ENCODE results near the gene PEAR1. TPM values are rescaled to one million over a fixed set of nuclear protein-coding genes. Genes with fewer than 3 reads are reported as not detected.

The PEAR1 gene
- total and polyA plus RNA-seq, 8 donors: 1.2 to 16.3 (median 2.7) TPM

DNA sequence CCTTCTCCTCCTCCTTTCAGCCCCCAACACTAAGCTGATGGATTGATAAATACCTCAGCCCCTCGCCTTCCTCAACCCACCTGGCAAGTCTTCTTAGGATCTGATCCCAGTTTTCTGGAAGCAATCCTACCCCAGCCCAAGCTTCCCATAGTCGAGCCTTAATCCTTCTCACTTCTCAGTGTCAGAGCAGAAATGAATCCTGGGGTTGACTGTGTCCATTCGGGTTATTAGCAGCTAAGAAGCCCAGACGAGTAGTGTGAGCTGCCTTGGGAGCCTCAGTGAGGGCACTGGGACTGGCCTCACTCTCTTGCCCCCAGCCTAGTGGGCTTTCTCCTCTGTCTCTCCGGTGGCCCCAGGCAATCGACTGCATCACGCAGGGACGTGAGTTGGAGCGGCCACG, 12.4 kb upstream of the PEAR1 start:
- Histone ChIP-seq H3K4me3 (no peak overlapping the region), H3K9me3 (no peaks in the 10 kb centered on the region), H3K4me1 (no peaks in the 10 kb centered on the region), H3K27me3 (peaks cover 0 to 99% (median 22%) of the 10 kb centered on the region in 3 donors), H3K27ac (no peak overlapping the region), H3K36me3 (no peaks in the 10 kb centered on the region)
- WGBS, 5 donors: 41 to 65% (median 52%) methylated on average over 4 to 10 of the region's 10 CpGs
- no peak for DNase-seq
- no peak for TF ChIP-seq EP300 (IDR thresholded peaks at IDR 0.05)
- TF ChIP-seq POLR2A (IDR thresholded peaks at IDR 0.05): no peak
- intact Hi-C loops (cut with DNase I; ENCODE audit: low total_unique reads): no loop called here

DNA sequence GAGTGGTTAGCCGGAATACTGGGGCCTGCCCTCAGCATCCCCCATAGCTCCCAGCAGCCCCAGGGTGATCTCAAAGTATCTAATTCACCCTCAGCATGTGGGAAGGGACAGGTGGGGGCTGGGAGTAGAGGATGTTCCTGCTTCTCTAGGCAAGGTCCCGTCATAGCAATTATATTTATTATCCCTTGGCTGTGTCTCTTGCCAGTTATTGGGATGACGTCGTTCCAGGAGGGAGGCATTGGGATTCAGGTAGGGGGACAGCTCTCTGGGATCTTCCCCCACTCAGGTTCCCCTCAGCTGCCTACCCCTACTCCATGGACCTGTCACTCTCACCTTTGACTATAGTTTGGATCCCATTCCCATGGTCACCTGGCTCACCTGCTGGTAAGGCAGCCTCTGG, 11.9 kb upstream of the PEAR1 start:
- Histone ChIP-seq H3K27me3 (peaks cover 0 to 99% (median 18%) of the 10 kb centered on the region in 3 donors), H3K9me3 (no peaks in the 10 kb centered on the region), H3K4me3 (no peak overlapping the region), H3K36me3 (no peaks in the 10 kb centered on the region), H3K27ac (no peak overlapping the region), H3K4me1 (no peaks in the 10 kb centered on the region)
- WGBS, 5 donors: 63 to 84% (median 71%) methylated on average over 4 of the region's 4 CpGs
- intact Hi-C loops (cut with DNase I; ENCODE audit: low total_unique reads): no loop called here
- TF ChIP-seq, protein P1, sequence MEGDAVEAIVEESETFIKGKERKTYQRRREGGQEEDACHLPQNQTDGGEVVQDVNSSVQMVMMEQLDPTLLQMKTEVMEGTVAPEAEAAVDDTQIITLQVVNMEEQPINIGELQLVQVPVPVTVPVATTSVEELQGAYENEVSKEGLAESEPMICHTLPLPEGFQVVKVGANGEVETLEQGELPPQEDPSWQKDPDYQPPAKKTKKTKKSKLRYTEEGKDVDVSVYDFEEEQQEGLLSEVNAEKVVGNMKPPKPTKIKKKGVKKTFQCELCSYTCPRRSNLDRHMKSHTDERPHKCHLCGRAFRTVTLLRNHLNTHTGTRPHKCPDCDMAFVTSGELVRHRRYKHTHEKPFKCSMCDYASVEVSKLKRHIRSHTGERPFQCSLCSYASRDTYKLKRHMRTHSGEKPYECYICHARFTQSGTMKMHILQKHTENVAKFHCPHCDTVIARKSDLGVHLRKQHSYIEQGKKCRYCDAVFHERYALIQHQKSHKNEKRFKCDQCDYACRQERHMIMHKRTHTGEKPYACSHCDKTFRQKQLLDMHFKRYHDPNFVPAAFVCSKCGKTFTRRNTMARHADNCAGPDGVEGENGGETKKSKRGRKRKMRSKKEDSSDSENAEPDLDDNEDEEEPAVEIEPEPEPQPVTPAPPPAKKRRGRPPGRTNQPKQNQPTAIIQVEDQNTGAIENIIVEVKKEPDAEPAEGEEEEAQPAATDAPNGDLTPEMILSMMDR (IDR thresholded peaks at IDR 0.05): no peak
- no peak for TF ChIP-seq POLR2AphosphoS5 (IDR thresholded peaks at IDR 0.05)
- TF ChIP-seq POLR2A (IDR thresholded peaks at IDR 0.05): no peak
- no peak for TF ChIP-seq EP300 (IDR thresholded peaks at IDR 0.05)
- no peak for DNase-seq

DNA sequence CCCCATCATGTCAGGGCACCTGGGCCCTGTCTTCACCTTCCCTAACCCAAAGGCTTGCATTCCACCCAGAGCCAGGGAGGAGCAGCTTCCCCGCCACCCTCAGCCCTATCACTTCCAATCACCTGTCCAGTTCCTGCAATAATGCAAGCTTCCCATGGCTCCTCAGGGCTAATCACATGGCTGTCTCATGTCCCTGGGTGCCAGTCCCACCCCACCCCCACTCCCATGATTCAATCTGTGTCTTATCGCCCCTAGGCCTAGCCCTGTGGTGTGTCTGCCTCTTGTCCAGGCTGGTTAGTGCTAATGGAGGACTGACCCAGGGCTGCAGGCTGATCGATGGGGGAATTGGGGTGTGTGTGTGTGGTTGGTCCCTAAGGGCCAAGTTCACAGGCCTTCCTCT, 11.0 kb upstream of the PEAR1 start:
- TF ChIP-seq POLR2A (IDR thresholded peaks at IDR 0.05) (no peak), EP300 (IDR thresholded peaks at IDR 0.05) (no peak), POLR2AphosphoS5 (IDR thresholded peaks at IDR 0.05) (no peak)
- TF ChIP-seq, protein P1 (IDR thresholded peaks at IDR 0.05): no peak
- no peak overlapping the region for H3K27ac ChIP-seq
- intact Hi-C loops (cut with DNase I; ENCODE audit: low total_unique reads): no loop called here
- H3K4me1 ChIP-seq: no peaks in the 10 kb centered on the region
- peaks cover 0 to 99% (median 21%) of the 10 kb centered on the region in 3 donors for H3K27me3 ChIP-seq
- WGBS, 5 donors: 67 to 79% (median 71%) methylated on average over 3 of the region's 3 CpGs
- DNase-seq: no peak
- H3K4me3 ChIP-seq: no peak overlapping the region
- H3K9me3 ChIP-seq: no peaks in the 10 kb centered on the region
- no peaks in the 10 kb centered on the region for H3K36me3 ChIP-seq

DNA sequence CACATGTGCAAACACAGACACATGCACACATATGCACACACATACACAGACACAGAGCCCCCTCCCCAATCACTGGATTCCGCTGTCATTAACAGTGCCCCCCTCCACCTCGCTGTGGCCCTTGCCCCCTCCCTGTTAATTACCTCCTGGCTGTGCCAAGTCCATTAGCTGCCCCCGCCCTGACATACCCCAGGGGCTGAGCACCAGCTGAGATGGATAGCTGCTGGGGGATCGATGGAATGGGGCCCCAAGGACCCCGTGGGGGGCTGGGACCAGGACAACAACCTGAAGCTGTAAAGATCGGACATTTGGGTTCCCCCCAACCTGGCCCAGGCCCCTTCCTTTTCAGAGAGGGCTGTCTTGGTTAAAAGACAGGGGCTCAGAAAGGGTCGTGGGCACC, 9.6 kb upstream of the PEAR1 start:
- peaks cover 0 to 99% (median 25%) of the 10 kb centered on the region in 3 donors for H3K27me3 ChIP-seq
- no peaks in the 10 kb centered on the region for H3K9me3 ChIP-seq
- H3K4me1 ChIP-seq: no peaks in the 10 kb centered on the region
- 52 to 66% (median 57%) methylated on average over 7 of the region's 7 CpGs for WGBS, 5 donors
- DNase-seq: no peak
- H3K36me3 ChIP-seq: no peaks in the 10 kb centered on the region
- no peak overlapping the region for H3K27ac ChIP-seq
- intact Hi-C loops (cut with DNase I; ENCODE audit: low total_unique reads): no loop called here
- no peak overlapping the region for H3K4me3 ChIP-seq
- TF ChIP-seq POLR2AphosphoS5 (IDR thresholded peaks at IDR 0.05): no peak
- no peak for TF ChIP-seq POLR2A (IDR thresholded peaks at IDR 0.05)
- TF ChIP-seq, protein P1 (IDR thresholded peaks at IDR 0.05): no peak
- TF ChIP-seq EP300 (IDR thresholded peaks at IDR 0.05): no peak

DNA sequence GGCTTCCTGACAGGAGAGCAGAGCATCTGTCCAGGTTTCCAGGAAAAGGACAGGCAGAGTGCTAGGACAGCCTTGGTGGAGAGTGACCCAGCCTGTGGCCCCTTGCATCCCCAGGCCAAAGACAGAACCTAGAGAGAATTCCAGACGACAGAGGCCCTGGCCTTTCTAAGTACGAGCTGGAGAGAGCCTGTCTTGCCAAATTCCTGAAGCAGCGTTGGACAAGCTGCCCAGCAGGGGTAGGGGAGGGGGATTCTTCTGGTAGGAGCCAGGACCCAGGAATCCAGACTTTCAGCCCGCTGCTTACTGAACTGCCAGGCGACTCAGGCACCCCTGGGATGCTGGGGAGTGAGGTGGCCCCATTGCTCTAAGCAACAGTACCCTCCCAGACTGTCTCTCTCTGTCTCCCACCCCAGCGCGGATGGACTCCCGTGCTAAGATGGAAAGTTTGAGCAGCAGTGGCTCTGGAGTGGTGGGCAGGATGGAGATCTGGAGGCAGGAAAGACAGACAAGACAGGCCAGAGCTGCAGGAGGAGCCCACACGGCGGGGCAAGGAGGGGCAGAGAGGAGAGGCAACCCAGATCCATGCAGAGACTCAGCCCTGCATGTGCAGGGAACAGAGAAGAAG, 8.8 kb upstream of the PEAR1 start:
- Histone ChIP-seq H3K4me1 (no peaks in the 10 kb centered on the region), H3K4me3 (no peak overlapping the region), H3K27ac (no peak overlapping the region), H3K36me3 (no peaks in the 10 kb centered on the region), H3K27me3 (peaks cover 0 to 92% (median 25%) of the 10 kb centered on the region in 3 donors), H3K9me3 (no peaks in the 10 kb centered on the region)
- 54 to 71% (median 55%) methylated on average over 9 to 10 of the region's 10 CpGs for WGBS, 5 donors
- TF ChIP-seq, protein P1 (IDR thresholded peaks at IDR 0.05): no peak
- no peak for TF ChIP-seq POLR2AphosphoS5 (IDR thresholded peaks at IDR 0.05)
- TF ChIP-seq POLR2A (IDR thresholded peaks at IDR 0.05): no peak
- no peak for TF ChIP-seq EP300 (IDR thresholded peaks at IDR 0.05)
- intact Hi-C loops (cut with DNase I; ENCODE audit: low total_unique reads): no loop called here
- peak in 1 of 2 donors; percentile 51 for DNase-seq
